Endothelial cell of umbilical vein (primary cell): Measurements from ENCODE around the gene FAM43B. TPM values are rescaled to one million over a fixed set of nuclear protein-coding genes. Genes with fewer than 3 reads are reported as not detected.
A peak's percentile ranks its signal among the peaks of the same experiment; 100 is the strongest.

Source experiments
- BruUV-seq: library from RNA; stranded (reverse); fragments of 400-500 nt; replicated peaks from 2 replicates; lab custom pipeline; 2021; lab: Mats Ljungman, UMichigan
- CTCF ChIA-PET: fragments of 300-600, 350-600 bp; sonication (Branson Sonifier 250); formaldehyde crosslinking; loops from one replicate; lab custom pipeline; 2021; ENCODE audit warnings: antibody characterized with exemption, inconsistent platforms; lab: Charles Lee
- POLR2A ChIA-PET: fragments of 300-600, 350-600 bp; sonication (Branson Sonifier 250); formaldehyde crosslinking; loops from one replicate; lab custom pipeline; 2021; ENCODE audit warnings: antibody characterized with exemption, inconsistent platforms; lab: Charles Lee
- DNase-seq: peaks from one replicate; pipeline ENCODE4 v3.0.0-alpha.2; 2011; ENCODE audit warnings: low read depth, low spot score
- FAIRE-seq: peaks from 2 replicates; lab custom pipeline; 2011; peaks lifted over from hg19 to GRCh38; lab: Jason Lieb, UNC
- H2AFZ ChIP-seq: 2 replicates; pipeline ENCODE4 v1.6.0; 2012; ENCODE audit warnings: low read depth, low read length, control low read depth, inconsistent platforms
- H3K27ac ChIP-seq: 2 replicates; pipeline ENCODE4 v1.5.1; 2011; ENCODE audit warnings: low read depth, mild to moderate bottlenecking, control low read depth, low read length, moderate library complexity; ENCODE audit not compliant: insufficient read depth
- H3K27me3 ChIP-seq, 2 experiments: 2 replicates each; pipeline versions ENCODE4 v1.6.0 to v1.6.1; 2011; ENCODE audit warnings: low read length in 2 of 2, mixed read lengths in 1 of 2; ENCODE audit not compliant: control insufficient read depth in 2 of 2, insufficient read depth in 2 of 2
- H3K36me3 ChIP-seq, 2 experiments: 2 replicates in 1 of 2; 3 replicates in 1 of 2; pipeline ENCODE4 v1.5.1; 2011; ENCODE audit warnings: low read length in 2 of 2, mild to moderate bottlenecking in 1 of 2, moderate library complexity in 1 of 2; ENCODE audit not compliant: control insufficient read depth in 2 of 2, insufficient read depth in 2 of 2; ENCODE audit errors: extremely low read depth in 1 of 2
- H3K4me1 ChIP-seq: 3 replicates; pipeline ENCODE4 v1.5.1; 2011; ENCODE audit warnings: mild to moderate bottlenecking, low read length; ENCODE audit not compliant: control insufficient read depth, insufficient read depth; ENCODE audit errors: extremely low read depth
- H3K4me2 ChIP-seq: 2 replicates; pipeline ENCODE4 v1.6.1; 2011; ENCODE audit warnings: low read length, control low read depth, mixed read lengths; ENCODE audit not compliant: insufficient read depth
- H3K4me3 ChIP-seq, 3 experiments: fragments of 200-600 bp in 1 of 3; sonication (generic), shearing (Covaris generic) in 1 of 3; replicated peaks in 1 of 3; 2 replicates each; pipeline ENCODE4 v1.5.1; 2011 to 2016; ENCODE audit warnings: control low read depth in 3 of 3, low read length in 3 of 3, mild to moderate bottlenecking in 2 of 3, inconsistent platforms in 1 of 3, low read depth in 1 of 3, moderate library complexity in 1 of 3; ENCODE audit not compliant: insufficient read depth in 1 of 3
- H3K79me2 ChIP-seq: 2 replicates; pipeline ENCODE4 v1.6.0; 2012; ENCODE audit warnings: low read length, inconsistent platforms; ENCODE audit not compliant: control insufficient read depth, insufficient read depth
- H3K9ac ChIP-seq: replicated peaks from 2 replicates; pipeline ENCODE3; 2011; ENCODE audit warnings: low read length, control low read depth; ENCODE audit not compliant: insufficient read depth; ENCODE audit errors: extremely low read depth
- H3K9me1 ChIP-seq: replicated peaks from 3 replicates; pipeline ENCODE4 v1.6.0; 2011; ENCODE audit warnings: mild to moderate bottlenecking, low read length; ENCODE audit not compliant: control insufficient read depth, insufficient read depth; ENCODE audit errors: extremely low read depth
- H3K9me3 ChIP-seq: replicated peaks from 2 replicates; pipeline ENCODE4 v1.5.1; 2012; ENCODE audit warnings: low read length, inconsistent platforms; ENCODE audit not compliant: control insufficient read depth, insufficient read depth
- H4K20me1 ChIP-seq: replicated peaks from 2 replicates; pipeline ENCODE3; 2011; ENCODE audit warnings: mild to moderate bottlenecking, low read length; ENCODE audit not compliant: control insufficient read depth, insufficient read depth; ENCODE audit errors: extremely low read depth
- EZH2 ChIP-seq: IDR thresholded peaks from 2 replicates; pipeline ENCODE4 v1.6.1; 2012; ENCODE audit warnings: borderline replicate concordance, low read depth, mild to moderate bottlenecking, moderate library complexity, low read length, inconsistent platforms; ENCODE audit not compliant: severe bottlenecking
- FOS ChIP-seq: IDR thresholded peaks from 2 replicates; pipeline ENCODE4 v1.6.1; 2011; ENCODE audit warnings: mild to moderate bottlenecking, low read length, moderate library complexity, borderline replicate concordance; ENCODE audit not compliant: insufficient read depth
- GATA2 ChIP-seq: IDR thresholded peaks from 2 replicates; pipeline ENCODE4 v1.7.0; 2011; ENCODE audit warnings: low read depth, mild to moderate bottlenecking, moderate library complexity, mixed read lengths, low read length; ENCODE audit not compliant: insufficient read length, insufficient read depth
- JUN ChIP-seq: IDR thresholded peaks from 2 replicates; pipeline ENCODE4 v1.6.1; 2011; ENCODE audit warnings: borderline replicate concordance, low read depth; ENCODE audit not compliant: insufficient read length, insufficient read depth
- MYC ChIP-seq: IDR thresholded peaks from one replicate; pipeline ENCODE4 v1.6.1; 2011; ENCODE audit warnings: mild to moderate bottlenecking, low read depth, low read length
- POLR2A ChIP-seq: IDR thresholded peaks from 2 replicates; pipeline ENCODE4 v1.6.1; 2012; ENCODE audit warnings: low read depth, mild to moderate bottlenecking, control low read depth, low read length
- POLR2AphosphoS5 ChIP-seq: IDR thresholded peaks from 2 replicates; pipeline ENCODE4 v1.6.1; 2012; ENCODE audit warnings: low read depth, mild to moderate bottlenecking, control low read depth, low read length, moderate library complexity; ENCODE audit not compliant: insufficient read depth
- dilution Hi-C: fragments of 300-500 bp; cut with MboI; formaldehyde crosslinking; loops from one replicate; pipeline ENCODE4 v1.15.0; 2019; ENCODE audit warnings: low sequenced_read_pairs; ENCODE audit not compliant: extremely low pct_ligation_motif_present
- intact Hi-C: fragments of 100-400 bp; cut with micrococcal nuclease; formaldehyde crosslinking; loops from one replicate; pipeline ENCODE4 v1.10.0; 2022
- polyA plus RNA-seq, 4 experiments: library from polyadenylated mRNA; depleted of rRNA in 3 of 4; stranded (reverse) in 3 of 4; unstranded in 1 of 4; fragments of >200 nt; gene quantifications; 2 replicates each; pipeline versions ENCODE4 v1.2.1 to v1.2.3, GENCODE V29; 2011 to 2012; ENCODE audit warnings: missing spikeins in 1 of 4
- total RNA-seq: library from RNA; stranded (reverse); gene quantifications from 2 replicates; pipeline ENCODE4 v1.2.3, GENCODE V29; 2021
- TF ChIP-seq, protein P1 (sequence below): IDR thresholded peaks from 2 replicates; pipeline ENCODE4 v1.6.1; 2011; ENCODE audit not compliant: insufficient read depth, insufficient read length
- TF ChIP-seq, protein P2 (sequence below), 2 donors: IDR thresholded peaks; 1 replicate in 1 of 2; 2 replicates in 1 of 2; pipeline ENCODE4 v1.5.1; 2011; ENCODE audit warnings: low read length in 2 of 2, mild to moderate bottlenecking in 2 of 2, moderate library complexity in 2 of 2, control low read depth in 1 of 2, inconsistent platforms in 1 of 2, low read depth in 1 of 2; ENCODE audit not compliant: insufficient read depth in 1 of 2; ENCODE audit errors: extremely low read depth in 1 of 2

The FAM43B gene
- total and polyA plus RNA-seq, 2 donors (not counting 3 experiments of a cell fraction or from before 2014, with no cell fraction given), result not detected

DNA sequence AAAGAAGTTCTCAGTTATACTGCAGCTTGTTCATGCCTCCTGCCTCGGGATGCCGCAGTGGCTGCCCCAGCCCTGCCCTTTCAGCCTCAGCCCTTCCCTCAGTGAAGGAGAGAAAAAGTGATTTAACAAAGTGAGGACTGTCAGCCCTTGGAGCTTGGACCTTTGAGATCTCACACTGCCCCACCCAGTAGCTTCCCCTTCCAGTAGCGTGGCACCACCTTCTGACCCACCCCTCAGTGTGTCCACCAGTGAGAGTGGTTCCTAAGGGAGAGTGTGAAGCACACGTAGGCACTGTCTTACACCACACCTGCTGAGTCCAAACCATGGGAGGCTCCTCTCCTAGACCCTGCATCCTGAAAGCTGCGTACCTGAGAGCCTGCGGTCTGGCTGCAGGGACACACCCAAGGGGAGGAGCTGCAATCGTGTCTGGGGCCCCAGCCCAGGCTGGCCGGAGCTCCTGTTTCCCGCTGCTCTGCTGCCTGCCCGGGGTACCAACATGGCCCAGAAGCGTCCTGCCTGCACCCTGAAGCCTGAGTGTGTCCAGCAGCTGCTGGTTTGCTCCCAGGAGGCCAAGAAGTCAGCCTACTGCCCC is 36.4 kb downstream of the FAM43B start, which contains the start of gene CDA:
Gene CDA (plus strand): TSS at position 464 of the 592 bp plus-strand sequence. CDS start 33 bp downstream, at position 497.
- Histone ChIP-seq H3K27ac (no peak within 1 kb of the TSS), H3K4me3 (peak within 1 kb of the TSS in 1 of 3 experiments; percentile 20), H4K20me1 (no peaks in the 10 kb centered on the region), H3K9me3 (no peaks in the 10 kb centered on the region), H3K27me3 (peaks cover 2 to 13% of the 10 kb centered on the region in 2 experiments), H3K9me1 (no peaks in the 10 kb centered on the region), H3K79me2 (no peaks in the 10 kb centered on the region), H3K9ac (no peak within 1 kb of the TSS), H3K4me2 (peak within 1 kb of the TSS; percentile 55), H2AFZ (peak within 1 kb of the TSS; percentile 5), H3K36me3 (no peaks in the 10 kb centered on the region), H3K4me1 (peaks cover 15% of the 10 kb centered on the region)
- DNase-seq, result no peak
- dilution Hi-C loops, result no loop called here
- TF ChIP-seq, protein P1, sequence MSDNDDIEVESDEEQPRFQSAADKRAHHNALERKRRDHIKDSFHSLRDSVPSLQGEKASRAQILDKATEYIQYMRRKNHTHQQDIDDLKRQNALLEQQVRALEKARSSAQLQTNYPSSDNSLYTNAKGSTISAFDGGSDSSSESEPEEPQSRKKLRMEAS, result no peak
- TF ChIP-seq JUN (no peak), FOS (no peak), GATA2 (no peak), POLR2AphosphoS5 (no peak), EZH2 (no peak), MYC (no peak), POLR2A (no peak)
- TF ChIP-seq, protein P2, sequence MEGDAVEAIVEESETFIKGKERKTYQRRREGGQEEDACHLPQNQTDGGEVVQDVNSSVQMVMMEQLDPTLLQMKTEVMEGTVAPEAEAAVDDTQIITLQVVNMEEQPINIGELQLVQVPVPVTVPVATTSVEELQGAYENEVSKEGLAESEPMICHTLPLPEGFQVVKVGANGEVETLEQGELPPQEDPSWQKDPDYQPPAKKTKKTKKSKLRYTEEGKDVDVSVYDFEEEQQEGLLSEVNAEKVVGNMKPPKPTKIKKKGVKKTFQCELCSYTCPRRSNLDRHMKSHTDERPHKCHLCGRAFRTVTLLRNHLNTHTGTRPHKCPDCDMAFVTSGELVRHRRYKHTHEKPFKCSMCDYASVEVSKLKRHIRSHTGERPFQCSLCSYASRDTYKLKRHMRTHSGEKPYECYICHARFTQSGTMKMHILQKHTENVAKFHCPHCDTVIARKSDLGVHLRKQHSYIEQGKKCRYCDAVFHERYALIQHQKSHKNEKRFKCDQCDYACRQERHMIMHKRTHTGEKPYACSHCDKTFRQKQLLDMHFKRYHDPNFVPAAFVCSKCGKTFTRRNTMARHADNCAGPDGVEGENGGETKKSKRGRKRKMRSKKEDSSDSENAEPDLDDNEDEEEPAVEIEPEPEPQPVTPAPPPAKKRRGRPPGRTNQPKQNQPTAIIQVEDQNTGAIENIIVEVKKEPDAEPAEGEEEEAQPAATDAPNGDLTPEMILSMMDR (IDR thresholded peaks at IDR 0.05; ENCODE audit: extremely low read depth in 1 of 2, insufficient read depth in 1 of 2, low read depth in 1 of 2, low read length in 2 of 2), result no peak
- intact Hi-C loops, result no loop called here
- no TSS peak for BruUV-seq
- FAIRE-seq, result no peak
- ChIA-PET POLR2A (no interaction called here), CTCF (interaction anchor here (2.0 to 3.2 kb wide), 3 partner anchors 13 to 45 kb away, joined by 11 to 19 read pairs (median 11); no protein-coding TSS in a partner anchor)
